ENCODE data around the gene TOP3A. TPM values are rescaled to one million over a fixed set of nuclear protein-coding genes. Genes with fewer than 3 reads are reported as not detected.
A peak's percentile ranks its signal among the peaks of the same experiment; 100 is the strongest.

TOP3A gene
- total RNA-seq, 4 donors from 2014 or later = 18.7 to 46.4 (median 28.4) TPM

DNA sequence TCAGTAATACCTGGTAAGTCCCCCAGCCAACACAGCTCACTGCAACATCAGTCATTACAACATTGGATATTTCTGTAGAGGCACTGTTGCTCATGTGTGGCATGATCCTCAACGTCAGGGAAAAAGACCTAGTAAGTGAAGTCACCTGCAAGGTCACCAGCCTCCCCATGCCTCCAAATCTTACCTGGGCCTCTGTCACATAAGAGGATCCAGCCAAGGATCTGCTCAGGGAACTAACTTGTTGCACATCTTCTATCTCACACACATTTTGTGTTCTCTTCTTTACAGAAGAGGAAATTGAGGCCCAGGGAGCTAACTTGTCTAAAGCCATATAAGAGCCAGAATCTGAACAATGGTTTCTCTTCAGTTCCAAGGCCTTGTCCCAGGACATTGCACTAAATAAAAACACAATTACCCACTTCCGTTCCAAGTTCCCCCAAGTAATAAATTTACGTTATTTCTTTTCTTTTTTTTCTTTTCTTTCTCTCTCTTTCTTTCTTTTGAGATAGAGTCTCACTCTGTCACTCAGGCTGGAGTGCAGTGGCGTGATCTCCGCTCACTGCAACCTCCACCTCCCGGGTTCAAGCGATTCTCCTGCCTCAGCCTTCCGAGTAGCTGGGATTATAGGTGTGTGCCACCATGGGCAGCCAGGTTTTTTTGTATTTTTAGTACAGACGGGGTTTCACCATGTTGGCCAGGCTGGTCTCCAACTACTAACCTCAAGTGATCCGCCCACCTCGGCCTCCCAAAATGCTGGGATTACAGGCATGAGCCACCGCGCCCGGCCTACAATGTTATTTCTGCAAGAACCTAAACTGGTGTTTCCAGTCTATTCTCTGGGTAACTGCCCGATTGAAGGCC, 47.3 kb upstream of the TOP3A start:
- no peak overlapping the region for H3K4me3 ChIP-seq (ENCODE audit: low read depth, poor library complexity, severe bottlenecking)
- DNase-seq (ENCODE audit: low spot score in 2 of 2) = no peak
- TF ChIP-seq POLR2A (IDR thresholded peaks at IDR 0.05) (no peak), CTCF (IDR thresholded peaks at IDR 0.05) (no peak)
- intact Hi-C loops (cut with DNase I; ENCODE audit: low total_unique reads) = no loop called here
- WGBS, 2 donors = 33 to 40% methylated on average over 15 of the region's 15 CpGs

- H3K4me3 ChIP-seq (ENCODE audit: low read depth, poor library complexity, severe bottlenecking) = no peak overlapping the region
- WGBS, 2 donors = 87 to 93% methylated on average over 8 of the region's 8 CpGs
- intact Hi-C loops (cut with DNase I; ENCODE audit: low total_unique reads) = no loop called here
- DNase-seq (ENCODE audit: low spot score in 2 of 2) = no peak
- TF ChIP-seq POLR2A (IDR thresholded peaks at IDR 0.05) (no peak), CTCF (IDR thresholded peaks at IDR 0.05) (no peak)
Observed at GRCh38 chr17:18360518-18360917, 45.7 kb upstream of the TOP3A start.

GRCh38 chr17:18356624-18357023, 41.8 kb upstream of the TOP3A start:
- 82 to 85% methylated on average over 10 of the region's 10 CpGs for WGBS, 2 donors

GRCh38 chr17:18353541-18353940, 38.7 kb upstream of the TOP3A start:
- no peak for DNase-seq (ENCODE audit: low spot score in 2 of 2)
- intact Hi-C loops (cut with DNase I; ENCODE audit: low total_unique reads) = no loop called here
- 93 to 98% methylated on average over 6 of the region's 6 CpGs for WGBS, 2 donors
- H3K4me3 ChIP-seq (ENCODE audit: low read depth, poor library complexity, severe bottlenecking) = no peak overlapping the region
- TF ChIP-seq CTCF (IDR thresholded peaks at IDR 0.05) = no peak

More at GRCh38 chr17:18356624-18357023, 41.8 kb upstream of the TOP3A start:
- TF ChIP-seq CTCF (IDR thresholded peaks at IDR 0.05) (no peak), POLR2A (IDR thresholded peaks at IDR 0.05) (no peak)
- H3K4me3 ChIP-seq (ENCODE audit: low read depth, poor library complexity, severe bottlenecking) = no peak overlapping the region
- intact Hi-C loops (cut with DNase I; ENCODE audit: low total_unique reads) = no loop called here
- DNase-seq (ENCODE audit: low spot score in 2 of 2) = peak in 1 of 2 donors; percentile 75

DNA sequence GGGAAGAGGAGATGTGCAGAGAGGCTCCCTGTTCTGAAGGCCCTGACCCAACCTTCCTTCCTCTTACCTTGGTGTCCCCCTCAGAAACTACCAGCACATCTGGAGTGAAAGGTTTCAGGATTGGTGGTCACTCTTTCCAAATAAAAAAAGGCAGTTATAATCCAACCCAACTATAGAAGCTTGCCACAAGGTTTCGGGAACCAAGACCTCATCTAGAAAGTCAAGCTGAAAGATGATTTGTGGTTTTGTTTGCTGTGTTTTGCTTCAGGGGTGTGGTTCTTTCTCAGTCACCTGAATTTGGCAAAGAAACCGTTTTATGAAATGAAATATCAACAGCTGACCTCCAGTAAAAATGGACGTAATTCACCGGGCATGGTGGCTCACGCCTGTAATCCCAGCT, 29.2 kb upstream of the TOP3A start:
- TF ChIP-seq POLR2A (IDR thresholded peaks at IDR 0.05) = no peak
- no peak for TF ChIP-seq CTCF (IDR thresholded peaks at IDR 0.05)
- intact Hi-C loops (cut with DNase I; ENCODE audit: low total_unique reads) = no loop called here
- no peak overlapping the region for H3K4me3 ChIP-seq (ENCODE audit: low read depth, poor library complexity, severe bottlenecking)
- 72 to 83% methylated on average over 5 of the region's 5 CpGs for WGBS, 2 donors
- no peak for DNase-seq (ENCODE audit: low spot score in 2 of 2)
